Posterior cingulate gyrus (tissue), 11 donors: Measurements from ENCODE around the gene TRPV4.
A peak's percentile ranks its signal among the peaks of the same experiment; 100 is the strongest.

Experiments
- DNase-seq, 10 donors: peaks; one replicate each; pipeline versions ENCODE4 v3.0.0 to v3.0.0-alpha.2; 2020 to 2021; ENCODE audit warnings: mixed read lengths in 3 of 10
- intact Hi-C: fragments of 100-400 bp; cut with DNase I; formaldehyde crosslinking; loops from one replicate; pipeline ENCODE4 v1.15.1; 2023

Gene TRPV4

DNA sequence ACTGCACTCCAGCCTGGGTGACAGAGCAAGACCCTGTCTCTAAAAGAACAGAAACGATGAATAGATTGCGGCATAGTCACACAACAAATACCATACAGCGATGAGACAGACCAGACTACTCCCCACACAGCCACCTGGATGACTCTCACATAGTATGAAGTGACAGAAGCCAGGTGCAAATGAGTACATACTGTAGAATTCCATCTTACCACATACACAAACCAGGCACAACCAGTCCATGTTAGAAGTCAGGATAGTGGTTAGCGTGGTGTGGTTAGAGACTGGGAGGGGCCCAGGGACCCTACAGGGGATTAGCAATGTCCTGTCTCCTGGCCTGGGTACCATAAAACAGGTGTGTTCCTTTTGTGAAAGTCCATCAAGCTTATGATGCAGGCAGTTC is 65.7 kb downstream of the TRPV4 start:
- intact Hi-C loops = no loop called here
- peak in 1 of 10 donors; percentile 6 for DNase-seq

DNA sequence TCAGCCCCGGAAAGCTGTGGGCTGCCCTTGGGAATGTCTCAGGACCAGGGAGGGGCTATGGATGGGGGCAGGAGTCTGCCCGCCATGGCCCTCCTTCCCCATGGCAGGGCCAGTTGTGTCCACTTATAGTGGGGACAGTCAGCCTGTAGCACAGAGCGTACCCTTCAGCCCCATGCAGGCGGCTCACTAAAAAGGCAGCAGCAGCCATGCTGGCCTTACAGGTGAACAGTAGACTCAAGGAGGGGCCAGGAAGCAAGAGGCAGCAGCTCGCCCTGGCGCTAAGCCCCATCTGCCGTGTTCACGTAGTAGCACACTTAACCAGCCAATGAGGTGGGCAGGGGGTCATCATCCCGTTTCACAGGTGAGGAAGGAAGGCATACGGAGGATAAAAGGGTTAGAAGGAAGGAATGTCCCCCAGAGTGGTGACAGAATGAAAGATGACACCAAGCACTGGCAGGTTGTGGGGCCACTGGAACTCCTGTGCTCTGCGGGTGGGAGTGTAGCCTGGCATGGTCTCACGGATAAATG is 66.9 kb downstream of the TRPV4 start:
- peak in 1 of 10 donors; percentile 77 for DNase-seq
- intact Hi-C loops = no loop called here

DNA sequence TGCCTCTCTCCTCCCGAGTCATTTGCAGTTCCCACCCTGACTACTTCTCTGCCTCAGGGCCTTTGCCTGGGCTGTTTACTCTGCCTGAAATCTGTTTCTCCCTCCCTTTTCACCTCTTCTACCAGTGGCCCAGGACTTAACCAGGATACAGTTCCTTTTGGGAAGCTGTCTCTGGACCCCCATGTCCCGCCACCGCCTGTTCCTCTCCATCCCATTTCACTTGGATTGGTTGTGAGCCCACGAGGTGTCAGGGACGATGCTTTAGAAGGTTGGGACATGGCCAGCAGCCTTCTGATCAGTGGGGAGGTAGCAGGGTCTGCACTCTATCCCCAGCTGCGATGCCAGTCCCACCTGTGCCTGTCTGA is 67.8 kb downstream of the TRPV4 start:
- DNase-seq = peak in 1 of 10 donors; percentile 47
- intact Hi-C loops = no loop called here

DNA sequence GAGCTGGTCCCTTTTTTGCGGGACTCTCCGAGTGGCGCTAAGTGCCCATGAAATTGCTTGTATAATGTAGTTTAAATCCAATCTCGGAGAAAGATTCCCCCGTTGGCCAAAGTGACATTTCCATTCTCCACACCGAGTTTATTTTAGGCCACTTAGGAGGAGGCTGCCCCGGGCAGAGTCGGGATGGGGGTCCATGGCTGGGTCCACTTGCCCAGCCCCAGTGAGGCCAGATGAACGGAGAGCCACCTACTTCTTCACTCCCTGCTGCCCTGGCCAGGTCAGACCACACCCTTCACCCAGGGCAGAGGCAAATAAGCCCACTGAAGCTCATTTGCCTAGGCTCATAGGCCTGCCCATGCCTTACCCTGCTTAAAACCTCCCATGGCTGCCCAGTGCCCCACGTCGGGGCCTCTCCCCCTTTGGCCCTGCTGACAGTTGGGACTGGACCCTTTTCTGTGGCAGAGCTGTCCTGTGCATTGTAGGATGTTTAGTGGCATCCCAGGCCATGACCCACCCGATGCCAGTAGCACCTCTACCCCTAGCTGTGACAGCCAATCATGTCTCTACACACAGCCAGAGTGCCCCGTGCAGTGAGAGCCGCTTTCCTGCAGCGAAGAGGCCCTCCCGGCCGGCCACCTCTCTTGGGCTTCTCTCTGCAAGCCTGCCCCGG is 68.3 kb downstream of the TRPV4 start:
- DNase-seq = peak in 1 of 10 donors; percentile 78
- intact Hi-C loops = no loop called here

DNA sequence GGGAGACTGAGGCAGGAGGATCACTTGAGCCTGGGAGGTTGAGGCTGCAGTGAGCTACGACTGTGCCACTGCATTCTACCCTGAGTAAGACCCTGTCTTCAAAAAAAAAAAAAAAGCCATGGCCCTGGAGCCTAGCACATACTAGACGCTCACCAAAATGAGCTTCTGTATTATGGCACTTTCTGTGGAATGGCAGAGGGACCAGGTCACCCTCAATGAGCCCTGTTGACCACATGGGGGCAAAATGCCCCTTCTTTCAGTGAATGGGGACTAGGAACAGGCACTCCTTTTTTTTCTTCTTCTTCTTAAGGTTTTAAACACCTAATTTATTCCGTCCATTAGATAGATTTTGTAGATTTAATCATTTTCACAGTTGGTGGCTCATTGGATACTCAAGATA is 69.1 kb downstream of the TRPV4 start:
- DNase-seq = peak in 1 of 10 donors; percentile 43
- intact Hi-C loops = no loop called here

DNA sequence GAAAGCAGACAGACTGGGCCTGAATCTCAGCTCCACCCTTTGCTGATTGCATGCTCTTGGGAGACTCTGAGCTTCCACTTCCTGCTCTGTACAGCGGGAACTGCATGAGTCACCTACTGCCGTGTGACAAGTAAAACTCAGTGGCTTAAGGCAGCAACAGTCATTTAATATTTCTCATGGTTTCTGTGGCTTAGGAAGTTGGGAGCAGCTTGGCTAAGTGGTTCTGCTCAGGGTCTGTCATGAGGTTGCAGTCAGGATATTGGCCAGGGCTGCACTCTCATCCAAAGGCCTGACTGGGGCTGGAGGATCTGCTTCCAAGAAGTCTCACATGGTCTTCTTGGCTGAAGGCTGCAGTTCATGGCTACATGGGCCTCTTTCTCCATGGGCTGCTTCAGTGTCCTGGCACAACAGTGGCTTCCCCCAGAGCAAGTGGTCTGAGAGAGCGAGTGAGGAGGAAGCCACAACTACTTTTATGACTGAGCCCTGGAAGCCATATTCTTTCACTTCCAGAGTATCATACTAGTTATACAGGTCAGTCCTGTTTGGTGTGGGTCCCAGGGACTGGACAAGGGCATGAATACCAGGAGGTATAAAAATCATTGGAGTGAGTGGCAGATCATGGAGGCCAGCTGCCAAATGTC is 69.9 kb downstream of the TRPV4 start:
- peak in 2 of 10 donors; percentile 11 to 43 for DNase-seq
- intact Hi-C loops = no loop called here

DNA sequence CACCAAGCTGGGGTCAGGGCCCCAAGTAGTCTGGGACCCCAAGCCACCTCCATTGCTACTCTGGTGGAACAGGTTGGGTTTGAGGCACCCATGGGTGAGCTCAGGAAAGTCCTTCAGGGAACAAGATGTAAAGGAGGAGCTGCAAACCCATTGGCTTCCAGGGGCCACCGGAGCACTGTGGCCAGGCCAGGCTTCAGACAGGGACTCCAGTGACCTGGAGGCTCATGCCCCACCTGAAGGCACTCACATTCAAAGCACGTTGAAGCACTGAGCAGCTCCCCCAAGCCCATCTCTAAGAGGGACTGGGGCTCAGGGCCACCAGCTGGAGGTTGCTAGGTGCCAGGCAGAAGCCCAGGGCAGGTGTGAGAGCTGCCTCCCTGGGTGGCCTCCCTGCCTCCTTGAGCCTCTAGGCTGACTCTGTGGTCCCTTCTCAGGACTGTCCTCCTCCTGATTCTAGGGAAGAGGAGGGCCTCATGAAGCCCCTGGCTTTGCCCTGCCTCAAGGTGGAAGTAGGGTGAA is 70.5 kb downstream of the TRPV4 start:
- DNase-seq = peak in 1 of 10 donors; percentile 21
- intact Hi-C loops = no loop called here

DNA sequence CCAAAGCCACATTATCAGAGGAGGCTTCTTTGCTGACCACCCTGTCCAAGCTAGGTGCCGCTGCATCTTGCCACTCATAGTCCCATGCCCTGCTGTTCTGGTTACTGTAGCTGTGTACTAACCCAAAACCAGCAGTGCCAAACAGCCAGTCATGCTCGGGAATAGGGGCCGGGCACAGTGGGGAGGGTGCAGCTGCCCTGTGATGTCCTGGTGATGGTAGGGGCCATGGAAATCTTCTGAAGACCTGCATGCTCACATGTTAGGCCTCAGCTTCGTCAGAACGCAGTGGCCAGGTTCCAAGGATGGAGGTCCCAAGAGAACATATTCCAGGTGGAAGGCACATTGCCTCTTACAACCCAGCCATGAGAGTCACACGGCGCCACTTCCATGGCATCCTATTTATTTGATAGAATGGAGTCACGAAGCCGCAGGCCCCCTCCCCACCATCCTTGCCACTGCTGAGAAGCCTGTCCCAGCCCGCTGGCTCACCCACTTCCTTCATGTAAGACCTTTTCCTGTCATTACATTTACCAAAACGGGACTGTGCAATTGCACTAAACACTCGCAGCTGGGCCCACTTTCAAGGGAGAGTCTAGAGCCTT is 71.0 kb downstream of the TRPV4 start:
- intact Hi-C loops = no loop called here
- peak in 2 of 10 donors; percentile 5 to 62 for DNase-seq

DNA sequence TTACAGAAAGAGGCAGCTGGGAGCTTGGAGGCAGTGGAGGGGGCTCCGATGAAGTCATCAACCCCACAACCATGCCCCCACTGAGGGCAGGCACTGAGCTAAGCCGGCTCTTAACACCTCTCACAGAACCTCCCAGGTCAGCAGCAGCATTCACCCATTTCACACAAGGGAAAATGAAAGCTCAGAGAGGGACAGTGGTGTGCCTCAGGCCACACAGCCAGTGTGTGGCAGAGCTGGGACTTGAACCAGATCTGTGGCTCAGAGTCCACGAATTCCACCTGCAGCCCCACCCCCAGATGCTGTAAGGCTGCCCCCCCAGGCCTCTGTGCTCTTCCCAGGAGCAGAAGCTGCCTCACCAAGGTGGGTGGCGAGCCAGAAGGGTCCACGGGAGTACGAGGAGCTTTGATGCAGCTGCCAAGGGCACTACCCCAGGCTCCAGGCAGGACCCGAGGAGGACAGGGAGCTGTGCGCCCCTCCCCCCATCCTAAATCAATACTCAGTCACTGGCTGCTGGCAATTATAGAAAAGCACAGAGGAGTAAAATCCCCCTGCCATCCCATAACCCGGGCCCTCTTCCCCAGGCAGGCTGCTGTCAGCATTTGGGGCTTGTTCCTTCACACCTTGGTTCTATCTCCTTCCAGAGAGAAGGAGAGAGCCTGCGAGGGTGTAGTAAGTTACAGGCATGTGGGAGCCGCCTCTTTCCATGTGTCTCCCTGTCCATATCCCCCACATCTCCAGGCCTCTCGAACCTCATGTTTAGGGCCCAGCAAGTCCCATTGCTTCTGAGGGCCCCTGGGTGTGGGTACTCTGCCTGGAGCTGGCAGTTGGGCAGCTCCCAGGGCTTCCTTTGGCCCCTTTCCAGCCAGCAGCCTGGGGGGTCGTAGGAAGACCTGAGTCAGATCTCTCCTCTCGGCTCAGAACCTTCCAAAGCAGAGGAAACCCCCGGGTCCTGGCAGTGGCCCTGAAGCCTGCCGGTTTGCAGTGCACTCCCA is 72.0 kb downstream of the TRPV4 start:
- intact Hi-C loops = no loop called here
- DNase-seq = peak in 2 of 10 donors; percentile 7 to 53

DNA sequence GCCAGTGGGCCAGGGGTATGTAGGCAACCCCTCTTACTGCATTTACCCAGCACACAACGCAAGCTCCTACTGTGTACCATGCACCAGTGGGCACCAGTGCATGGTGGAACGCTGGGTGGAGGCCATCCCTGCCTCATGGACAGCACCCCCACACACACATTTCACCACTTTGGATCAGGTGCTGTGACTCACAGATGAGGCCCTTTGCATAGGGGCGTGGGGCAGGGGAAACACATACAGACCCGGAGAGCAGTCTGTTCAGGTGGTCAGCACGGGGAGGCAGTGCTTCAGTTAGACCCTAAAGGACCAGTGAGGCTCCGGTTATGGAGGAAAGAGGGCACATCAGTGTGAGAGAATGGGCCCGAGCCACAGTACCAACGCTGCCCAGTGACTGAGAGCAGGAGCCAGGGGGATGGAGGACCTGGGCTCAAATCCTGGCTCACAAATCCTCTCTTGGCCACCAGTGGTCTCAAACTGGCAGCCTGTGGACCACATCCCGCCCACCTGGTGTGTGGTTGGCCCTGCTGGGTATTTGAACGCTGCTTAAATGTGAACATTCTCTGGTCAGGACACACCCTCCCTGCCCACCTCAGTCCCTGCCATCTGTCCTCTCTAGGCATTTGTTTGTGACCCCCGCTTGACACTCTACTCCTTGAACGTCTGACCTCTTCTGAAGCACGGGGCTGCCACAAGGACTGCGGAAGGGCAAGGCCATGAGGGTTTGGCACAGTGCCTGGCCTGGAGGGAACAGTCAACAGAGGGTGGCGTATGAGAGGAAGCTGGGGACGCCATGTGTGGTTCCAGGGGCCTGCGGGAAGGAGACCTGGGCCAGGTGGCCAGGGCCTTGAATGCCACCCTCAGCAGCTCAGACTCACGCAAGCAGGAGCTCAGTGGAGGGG is 72.9 kb downstream of the TRPV4 start:
- DNase-seq = peak in 3 of 10 donors; percentile 27 to 89 (median 42)
- intact Hi-C loops = no loop called here

DNA sequence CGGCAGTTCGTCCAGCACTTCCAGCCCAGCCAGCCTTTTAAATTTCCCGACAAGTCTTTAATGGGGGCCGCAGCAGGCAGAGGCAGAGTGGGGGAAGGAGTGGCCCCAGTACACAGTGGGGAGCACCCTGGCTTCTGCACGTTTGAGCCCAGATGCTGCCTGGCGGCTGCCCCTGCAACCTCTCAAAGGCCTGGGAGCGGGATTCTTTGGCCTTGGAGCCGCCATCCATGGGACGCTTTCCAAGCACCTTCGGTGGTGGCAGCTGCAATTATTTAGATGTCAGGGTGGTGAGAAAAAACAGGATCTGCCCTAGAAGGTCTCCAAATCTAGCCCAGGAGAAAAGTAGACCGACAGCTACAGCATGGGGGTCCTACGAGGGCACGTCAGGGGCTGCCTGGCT is 73.6 kb downstream of the TRPV4 start:
- peak in 3 of 10 donors; percentile 6 to 70 (median 15) for DNase-seq
- intact Hi-C loops = no loop called here

DNA sequence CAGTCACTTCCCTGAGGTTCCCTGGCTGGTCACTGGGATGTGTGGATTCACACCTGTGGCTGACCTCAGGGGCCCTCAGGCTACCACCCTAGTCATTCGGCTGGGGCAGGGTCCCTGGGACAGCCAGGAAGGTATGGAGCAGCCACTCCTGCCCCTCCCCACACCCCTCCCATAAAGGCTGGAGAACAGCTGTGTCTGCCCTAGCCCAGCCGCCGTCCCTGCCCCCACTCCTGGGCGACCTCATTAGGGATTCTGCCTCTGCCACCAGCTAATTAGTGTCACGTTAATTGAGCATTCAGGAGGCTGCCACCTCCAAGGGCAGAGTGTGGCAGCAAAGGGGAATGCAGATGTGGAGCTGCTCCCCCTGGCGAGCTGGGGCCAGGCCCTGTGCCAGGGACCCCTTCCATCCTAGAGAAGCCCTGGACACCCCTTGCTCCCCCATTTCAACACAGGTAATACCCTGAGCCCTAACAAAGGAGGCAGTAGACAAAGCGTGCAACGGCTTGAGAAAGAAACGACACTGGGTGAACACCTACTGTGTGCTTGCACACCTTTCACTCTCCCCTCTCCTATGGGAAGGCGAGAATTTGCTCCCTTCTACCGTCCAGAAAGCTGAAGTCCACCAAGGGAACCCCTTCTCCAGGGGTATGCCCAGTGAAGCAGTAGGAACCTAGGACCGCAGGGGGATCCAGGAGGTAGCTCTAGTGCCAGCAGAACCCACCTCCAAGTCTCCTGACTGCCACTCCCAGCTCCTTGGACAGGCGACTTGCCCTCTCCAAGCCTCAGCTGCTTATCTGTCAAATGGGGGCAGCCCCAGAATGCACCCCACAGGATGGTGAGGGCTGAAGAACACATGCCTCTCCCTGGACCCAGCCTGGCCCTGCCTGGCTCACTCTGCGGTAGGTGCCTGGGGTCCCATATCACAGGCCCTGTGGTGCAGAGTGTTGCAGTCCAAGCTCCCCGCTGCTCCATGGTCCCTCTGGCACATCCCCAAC is 74.5 kb downstream of the TRPV4 start:
- DNase-seq = peak in 3 of 10 donors; percentile 10 to 75 (median 12)
- intact Hi-C loops = no loop called here

DNA sequence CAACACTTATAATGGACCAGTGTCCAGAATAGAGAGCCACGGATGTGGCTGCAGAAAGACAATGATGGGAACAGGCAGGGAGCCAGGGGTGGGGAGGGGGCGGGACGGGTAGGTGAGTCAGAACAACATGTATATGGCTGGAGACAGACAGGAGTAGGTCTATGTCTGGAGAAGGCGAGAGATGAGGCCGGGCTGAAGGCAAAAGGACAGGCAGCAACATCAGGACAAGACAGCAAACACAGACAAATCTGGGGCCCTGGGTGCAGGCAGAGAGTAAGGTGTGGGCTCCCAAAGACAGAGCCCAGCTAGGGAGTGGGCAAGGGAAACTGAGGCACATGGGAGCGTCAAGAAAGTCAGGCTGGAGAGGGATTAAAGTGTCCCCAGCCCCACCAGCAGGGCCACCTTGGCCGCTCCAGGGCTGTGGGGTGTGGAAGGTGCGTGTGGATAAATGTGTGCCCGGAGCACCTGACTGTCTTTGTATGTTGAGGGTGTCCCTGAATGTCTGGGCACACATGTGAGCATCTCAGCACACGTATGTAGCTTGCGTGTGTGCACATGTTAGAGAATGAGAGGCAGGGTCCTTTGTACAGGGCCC is 75.4 kb downstream of the TRPV4 start:
- DNase-seq = peak in 3 of 10 donors; percentile 3 to 59 (median 7)
- intact Hi-C loops = no loop called here

DNA sequence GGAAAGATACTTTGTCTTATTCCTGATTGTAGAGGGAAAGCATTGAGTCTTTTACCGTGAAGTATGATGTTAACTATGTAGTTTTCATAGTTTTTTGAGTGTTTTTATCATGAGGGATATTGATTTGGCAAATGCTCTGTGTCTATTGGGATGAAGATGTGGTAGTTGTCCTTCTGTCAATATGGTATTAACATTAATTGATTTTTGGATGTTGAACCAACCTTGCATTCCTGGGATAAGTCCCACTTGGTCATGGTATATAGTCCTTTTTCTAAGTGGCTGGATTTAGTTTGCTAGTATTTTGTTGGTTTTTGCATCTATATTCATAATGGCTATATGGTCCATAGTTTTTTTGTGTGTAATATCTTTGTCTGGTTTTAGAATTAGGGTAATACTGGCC is 76.7 kb downstream of the TRPV4 start:
- DNase-seq = no peak
- intact Hi-C loops = no loop called here

DNA sequence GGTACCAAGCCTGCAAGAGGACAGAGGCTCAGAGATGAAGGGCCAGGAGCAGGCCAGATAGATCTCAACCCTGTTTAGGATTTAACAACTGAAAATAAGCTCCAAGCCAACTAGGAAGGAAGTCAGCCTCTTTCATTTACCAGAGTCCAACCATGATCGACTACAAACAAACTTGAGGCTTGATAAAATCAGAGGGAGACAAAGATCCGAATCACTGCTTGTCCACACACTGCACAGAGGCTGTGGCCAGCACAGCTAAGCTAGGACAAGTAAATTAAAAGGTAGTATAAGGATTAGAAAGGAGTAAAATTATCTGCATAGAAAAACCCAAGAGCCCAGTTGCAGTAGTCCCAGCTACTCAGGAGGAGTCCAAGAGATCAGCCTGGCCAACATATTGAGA is 79.2 kb downstream of the TRPV4 start:
- DNase-seq = peak in 1 of 10 donors; percentile 0
- intact Hi-C loops = no loop called here

DNA sequence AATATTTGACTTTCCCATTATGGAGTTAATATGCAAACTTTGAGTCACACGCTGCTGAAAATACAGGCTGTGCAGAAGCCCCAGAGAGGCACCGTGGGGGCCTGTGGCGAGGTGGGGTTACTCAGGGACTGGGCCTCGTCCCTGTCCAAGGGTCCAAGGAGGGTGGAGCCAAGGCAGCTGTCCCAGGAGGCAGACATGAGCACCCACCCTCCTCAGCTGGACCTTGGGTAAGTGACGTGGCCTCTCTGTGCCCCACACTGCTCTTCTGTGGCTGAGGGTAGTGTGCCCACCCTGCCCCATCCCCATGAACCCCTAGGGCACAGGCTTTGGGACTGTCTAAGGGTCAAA is 80.2 kb downstream of the TRPV4 start:
- intact Hi-C loops = no loop called here
- peak in 3 of 10 donors; percentile 1 to 70 (median 5) for DNase-seq
